GM18867 (cell line): Measurements from ENCODE around the gene AOC2.

Experiments used
- ATAC-seq: cut with Tn5 transposase; IDR thresholded peaks from one replicate; pipeline ENCODE4 v1.9.1; 2021; ENCODE audit warnings: mild to moderate bottlenecking, moderate library complexity; ENCODE audit not compliant: unreplicated experiment

AOC2 gene, protein sequence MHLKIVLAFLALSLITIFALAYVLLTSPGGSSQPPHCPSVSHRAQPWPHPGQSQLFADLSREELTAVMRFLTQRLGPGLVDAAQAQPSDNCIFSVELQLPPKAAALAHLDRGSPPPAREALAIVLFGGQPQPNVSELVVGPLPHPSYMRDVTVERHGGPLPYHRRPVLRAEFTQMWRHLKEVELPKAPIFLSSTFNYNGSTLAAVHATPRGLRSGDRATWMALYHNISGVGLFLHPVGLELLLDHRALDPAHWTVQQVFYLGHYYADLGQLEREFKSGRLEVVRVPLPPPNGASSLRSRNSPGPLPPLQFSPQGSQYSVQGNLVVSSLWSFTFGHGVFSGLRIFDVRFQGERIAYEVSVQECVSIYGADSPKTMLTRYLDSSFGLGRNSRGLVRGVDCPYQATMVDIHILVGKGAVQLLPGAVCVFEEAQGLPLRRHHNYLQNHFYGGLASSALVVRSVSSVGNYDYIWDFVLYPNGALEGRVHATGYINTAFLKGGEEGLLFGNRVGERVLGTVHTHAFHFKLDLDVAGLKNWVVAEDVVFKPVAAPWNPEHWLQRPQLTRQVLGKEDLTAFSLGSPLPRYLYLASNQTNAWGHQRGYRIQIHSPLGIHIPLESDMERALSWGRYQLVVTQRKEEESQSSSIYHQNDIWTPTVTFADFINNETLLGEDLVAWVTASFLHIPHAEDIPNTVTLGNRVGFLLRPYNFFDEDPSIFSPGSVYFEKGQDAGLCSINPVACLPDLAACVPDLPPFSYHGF

DNA sequence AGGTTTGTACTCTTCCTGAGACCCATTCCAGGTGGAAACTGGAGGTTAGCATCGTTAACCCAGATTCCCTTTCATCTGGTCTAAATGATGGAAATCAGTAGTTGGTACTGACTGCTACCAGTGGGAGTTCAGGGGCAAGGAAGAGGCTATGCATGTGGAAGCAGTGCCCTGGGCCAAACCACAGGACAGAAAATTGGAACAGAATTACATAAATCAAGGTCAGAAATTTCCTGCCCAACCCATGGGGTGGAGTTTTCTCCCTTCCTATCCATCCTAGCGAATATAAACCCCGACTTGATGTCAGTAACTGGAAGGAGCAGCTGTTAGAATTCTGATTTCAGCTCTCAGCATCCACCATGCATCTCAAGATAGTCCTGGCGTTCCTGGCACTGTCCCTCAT lies at the start of gene AOC2:
TSS of gene AOC2 (plus strand) at position 310 of the 400 bp plus-strand sequence. CDS start at position 357, 47 bp downstream.
- ATAC-seq, result no peak

DNA sequence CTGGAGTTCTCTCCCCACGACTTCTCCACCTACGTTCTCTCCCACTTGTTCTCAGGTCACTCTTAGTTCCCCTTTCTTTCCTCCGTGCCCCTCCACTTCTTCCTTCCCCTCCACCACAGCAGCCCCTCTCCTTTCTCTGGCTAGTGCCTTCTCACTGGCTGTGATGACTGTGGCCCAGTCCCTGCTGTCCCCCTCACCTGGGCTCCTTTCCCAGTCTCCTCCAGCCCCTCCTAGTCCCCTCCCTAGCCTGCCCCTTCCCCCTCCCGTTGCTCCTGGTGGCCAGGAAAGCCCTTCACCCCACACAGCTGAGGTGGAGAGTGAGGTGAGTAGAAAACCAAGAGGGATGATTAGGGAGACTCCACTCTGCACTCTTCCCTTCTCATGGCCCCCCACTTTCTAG lies 49.3 kb upstream of the AOC2 start:
- no peak for ATAC-seq

DNA sequence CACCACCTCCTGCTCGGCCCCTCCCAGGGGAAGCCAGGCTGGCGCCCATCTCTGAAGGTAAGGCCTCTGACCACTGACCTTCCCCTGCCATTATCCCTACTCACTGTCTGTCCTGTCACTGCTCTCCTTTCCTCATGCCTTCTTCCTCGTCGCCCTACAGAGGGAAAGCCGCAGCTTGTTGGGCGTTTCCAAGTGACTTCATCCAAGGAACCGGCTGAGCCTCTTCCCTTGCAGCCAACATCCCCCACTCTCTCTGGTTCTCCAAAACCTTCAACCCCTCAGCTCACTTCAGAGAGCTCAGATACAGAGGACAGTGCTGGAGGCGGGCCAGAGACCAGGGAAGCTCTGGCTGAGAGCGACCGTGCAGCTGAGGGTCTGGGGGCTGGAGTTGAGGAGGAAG lies 48.9 kb upstream of the AOC2 start:
- ATAC-seq, result no peak

DNA sequence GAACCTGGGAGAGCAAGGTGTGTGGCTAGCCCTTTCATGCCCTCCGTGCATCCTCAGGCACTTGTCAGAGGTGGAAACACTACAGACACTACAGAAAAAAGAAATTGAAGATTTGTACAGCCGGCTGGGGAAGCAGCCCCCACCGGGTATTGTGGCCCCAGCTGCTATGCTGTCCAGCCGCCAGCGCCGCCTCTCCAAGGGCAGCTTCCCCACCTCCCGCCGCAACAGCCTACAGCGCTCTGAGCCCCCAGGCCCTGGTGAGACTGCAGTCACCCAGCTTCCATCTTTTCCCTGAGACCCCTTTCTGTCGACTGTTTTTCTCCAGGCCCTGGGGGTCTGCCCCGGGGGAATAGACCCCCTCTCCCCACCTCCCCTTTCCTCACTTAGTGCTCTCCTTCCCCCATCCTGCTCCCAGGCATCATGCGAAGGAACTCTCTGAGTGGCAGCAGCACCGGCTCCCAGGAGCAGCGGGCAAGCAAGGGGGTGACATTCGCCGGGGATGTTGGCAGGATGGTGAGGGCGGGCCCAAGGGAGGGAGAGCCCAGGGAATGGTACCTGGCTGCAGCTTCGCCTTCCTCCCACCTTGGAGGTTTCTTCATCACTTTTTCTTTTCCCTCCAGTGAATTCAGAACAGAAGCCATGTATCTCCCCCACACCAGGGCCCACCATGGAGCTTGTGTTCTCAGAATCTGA lies 48.2 kb upstream of the AOC2 start:
- ATAC-seq, result no peak

DNA sequence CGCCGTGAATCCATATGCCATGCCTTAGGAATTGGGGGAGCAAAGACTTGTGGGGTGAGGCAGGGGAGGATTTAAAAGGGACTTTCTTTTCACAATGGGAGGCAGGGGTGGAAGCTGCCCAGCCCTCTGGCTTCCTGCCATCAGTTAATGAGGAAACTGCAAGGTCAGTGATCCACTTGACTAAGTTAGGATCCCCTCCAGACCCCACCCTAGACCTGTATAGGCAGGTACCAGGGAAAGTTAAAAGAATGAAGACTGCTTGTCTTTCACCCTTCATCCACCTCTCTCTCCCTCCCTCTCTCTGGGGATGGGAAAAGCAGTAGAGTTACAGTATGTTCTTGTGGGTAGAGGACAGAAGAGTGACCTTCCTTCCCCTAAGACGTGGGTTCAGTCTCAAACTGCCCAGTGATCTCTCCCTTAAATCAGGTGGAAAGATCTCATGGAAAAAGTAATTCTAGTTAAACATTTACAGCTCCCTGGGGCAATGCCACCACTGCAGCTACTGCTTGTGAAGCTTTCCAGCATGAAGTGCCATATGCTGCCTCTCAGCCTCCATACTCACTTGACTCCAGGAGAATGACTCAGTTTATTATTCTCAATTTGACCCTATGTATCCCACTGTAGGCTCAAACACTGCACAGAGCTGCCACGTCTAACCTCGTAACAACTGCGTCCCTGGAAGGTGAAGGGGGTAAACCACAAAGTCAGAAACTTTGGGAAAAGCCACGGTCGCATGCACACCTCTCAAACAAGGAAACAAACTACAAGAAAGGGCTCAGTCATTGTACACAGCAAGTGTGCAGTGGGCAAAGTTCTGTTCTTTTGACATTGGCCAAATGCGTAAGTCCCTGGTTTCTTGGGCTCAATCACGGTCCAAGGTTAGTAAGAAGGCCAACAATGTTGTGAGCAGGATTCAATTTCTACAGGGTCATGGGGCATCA lies 47.0 kb upstream of the AOC2 start:
- ATAC-seq, result no peak

DNA sequence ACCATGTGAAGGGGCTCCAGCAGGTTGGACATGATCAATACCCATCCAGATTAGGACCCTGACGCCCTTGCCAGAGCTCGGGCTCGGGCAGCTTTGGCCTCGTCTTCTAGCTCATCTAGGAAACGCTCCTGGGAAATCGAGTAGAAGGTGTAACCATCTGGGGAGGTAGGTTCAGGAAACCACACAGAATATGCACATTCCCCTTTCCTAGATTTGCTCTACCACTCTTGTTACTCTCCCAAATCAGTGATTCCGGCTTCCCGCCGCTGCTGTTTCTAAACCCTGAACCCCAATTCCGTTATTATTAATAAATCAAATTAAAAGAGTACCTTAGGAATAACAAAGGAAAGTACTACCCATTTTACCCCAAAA lies 46.4 kb upstream of the AOC2 start:
- no peak for ATAC-seq

DNA sequence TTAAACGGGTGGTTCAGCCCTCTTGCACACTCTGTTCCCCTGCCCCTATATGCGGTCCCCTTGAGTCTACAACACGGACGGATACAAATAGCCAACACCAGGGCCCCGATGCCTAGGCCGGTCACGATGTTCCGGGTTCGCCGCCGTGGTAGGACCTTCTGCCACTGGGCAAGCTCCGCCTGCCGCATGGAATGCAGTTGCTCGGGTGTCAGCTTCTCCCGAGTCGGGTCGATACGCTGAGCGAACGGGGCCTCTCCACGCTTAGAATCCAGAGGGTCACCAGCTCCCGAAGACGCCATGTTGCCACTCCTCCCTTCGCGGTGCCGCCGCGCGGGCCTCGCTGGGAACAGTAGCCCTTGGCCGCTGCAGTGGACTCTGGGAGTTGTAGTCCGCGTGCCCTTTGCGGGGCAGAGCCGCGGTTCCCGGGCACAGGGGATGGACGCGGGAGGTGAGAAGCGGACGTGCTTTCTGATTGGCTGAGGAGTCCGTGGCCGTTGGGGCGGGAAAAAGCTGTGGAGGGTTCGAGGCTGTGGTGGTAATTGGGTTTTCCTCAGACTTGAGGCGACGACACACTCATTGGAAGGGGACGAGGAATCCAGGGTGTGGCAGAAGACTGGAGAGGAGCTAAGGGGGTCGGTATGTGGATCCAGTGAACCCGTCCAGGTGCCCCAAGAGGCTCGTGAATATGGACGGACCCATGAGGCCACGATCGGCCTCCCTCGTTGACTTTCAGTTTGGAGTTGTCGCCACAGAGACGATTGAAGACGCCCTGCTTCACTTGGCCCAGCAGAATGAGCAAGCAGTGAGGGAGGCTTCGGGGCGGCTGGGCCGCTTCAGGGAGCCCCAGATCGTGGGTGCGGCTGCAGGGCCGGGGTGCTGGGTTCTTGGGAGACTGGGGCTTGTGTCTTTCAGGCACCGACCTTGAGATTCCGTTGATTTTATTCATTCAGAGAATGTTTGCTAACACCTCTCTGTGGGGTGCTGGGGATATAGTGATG lies 45.7 kb upstream of the AOC2 start, which contains the start of the genes CNTD1 and COA3:
TSS of gene CNTD1 (plus strand) at position 479 of the 998 bp plus-strand sequence. CDS start at position 686, 207 bp downstream.
TSS of gene COA3 (minus strand) at position 322 of the 998 bp plus-strand sequence. CDS start at position 299, 23 bp downstream.
- peak; percentile 85 for ATAC-seq

DNA sequence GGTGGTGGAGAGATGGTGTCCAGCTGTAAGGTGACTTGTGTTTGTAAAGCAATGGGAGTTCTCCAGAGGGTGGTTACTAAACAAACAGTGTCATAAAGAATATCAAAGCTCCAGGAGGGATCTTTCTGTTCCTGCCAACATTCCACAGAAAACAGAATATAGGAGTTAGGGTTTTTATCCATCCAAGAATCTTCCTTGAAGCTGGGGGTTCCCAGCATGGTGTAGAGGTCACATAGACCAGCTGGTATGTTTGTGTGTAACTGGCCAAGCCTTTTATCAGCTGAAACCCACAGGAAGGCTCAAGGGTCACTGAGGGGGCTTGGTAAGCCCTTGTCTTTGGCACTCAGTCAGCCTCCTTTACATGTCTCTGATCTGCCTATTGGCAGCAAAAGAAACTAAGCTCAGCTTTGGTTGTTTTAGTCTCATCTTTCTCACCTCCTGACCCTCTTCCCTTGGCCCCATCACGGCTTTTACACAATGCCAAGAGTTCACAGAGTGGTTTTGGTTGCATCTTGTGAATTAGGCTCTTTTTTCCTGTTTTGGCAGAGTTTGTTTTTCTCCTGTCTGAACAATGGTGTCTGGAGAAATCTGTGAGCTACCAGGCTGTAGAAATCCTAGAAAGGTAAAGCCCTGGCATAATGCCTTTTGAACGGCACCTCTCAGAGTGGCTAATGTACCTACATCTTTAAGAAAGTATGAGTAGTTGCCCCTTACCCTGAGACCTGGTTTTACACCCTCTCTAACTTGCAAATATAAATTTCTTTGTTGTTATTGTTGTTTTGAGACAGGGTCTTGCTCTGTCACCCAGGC lies 41.1 kb upstream of the AOC2 start:
- no peak for ATAC-seq

DNA sequence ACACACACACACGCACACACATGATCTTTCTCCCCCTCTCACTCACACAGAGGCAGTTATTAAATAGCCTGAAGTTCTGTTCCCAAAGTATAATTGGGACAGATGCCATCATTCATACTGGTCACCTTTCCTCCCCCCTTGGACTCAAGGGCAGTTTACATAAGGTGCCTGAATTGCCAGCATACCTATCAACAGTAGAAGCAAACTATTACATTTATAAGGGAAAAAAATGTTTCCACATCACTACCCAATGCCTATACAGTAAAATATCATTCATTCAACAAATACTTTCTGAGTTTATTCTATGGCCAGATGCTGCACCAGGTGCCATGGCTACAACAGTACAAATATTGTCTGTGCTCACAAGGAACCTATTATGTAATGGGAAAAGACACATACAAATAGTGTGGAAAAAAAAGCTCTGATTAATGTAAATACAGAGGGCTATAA lies 39.4 kb upstream of the AOC2 start:
- ATAC-seq, result no peak

DNA sequence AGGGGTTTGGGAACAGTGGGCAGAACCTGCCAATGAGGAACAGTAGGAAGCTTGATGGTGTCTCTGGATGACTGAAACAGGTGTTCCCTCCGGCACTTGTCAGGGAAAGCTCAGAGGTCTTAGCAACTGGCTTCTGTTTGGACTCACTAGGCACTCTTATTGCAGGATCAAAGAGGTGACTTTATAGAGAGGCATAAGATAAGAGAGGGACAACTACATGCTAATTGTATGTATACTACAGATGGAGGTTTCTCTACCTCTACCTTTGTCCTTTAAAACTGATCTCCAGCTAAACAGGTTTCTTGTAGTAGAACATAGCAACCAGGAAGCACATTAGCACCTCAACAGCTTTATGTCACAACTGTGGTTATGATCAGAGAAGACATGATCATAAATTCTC lies 38.1 kb upstream of the AOC2 start:
- ATAC-seq, result no peak

DNA sequence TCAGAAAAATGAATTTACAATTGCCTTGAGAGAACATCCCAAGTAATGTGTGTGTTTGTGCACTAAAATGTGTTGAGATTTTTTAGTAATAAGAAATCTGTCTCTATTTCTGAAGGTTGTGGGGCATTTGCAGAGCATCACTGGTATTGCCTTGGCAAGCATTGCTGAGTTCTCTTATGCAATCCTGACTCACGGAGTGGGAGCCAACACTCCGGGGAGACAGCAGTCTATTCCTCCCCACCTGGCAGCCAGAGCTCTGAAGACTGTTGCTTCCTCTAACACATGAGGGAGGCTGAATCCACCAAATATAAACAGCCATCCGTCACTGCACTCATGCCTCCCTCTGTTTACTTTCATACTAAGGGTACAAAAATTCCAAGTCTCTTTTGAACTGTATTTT lies 35.1 kb upstream of the AOC2 start:
- no peak for ATAC-seq

DNA sequence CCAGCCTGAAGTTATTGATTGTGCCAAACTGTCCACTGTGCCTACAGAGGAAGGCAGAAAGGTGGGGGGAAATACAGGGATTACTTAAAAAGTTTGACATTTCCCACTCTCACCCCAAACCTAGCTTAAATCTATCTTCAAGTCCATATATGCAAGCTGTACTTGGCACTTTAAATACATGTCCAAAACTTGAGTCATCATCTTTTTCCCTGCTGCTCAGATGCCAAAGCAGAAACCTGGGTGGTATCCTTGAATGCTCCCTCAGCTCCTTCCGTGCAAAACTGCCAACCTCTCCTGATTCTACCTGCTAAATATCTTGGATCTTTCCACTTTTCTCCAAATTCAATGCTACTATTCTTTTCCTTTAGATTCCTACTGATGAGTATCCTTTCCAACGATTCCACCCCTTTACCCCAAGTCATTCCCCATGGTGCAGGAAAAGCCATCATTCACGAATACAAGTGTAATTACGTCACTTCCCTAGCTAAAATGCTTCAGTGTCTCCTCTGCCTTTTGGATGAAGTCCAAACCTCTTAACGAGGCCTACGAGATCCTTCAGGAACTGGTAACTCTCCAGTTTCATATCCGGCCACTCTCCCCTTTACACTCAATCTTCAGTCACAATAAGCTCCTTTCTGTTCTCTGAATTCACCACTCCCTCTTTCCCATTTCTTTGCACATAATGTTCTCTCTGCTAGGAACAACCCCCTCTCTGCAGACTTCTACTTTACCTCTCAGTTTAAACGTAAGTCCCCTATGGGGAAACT lies 29.6 kb upstream of the AOC2 start:
- no peak for ATAC-seq

DNA sequence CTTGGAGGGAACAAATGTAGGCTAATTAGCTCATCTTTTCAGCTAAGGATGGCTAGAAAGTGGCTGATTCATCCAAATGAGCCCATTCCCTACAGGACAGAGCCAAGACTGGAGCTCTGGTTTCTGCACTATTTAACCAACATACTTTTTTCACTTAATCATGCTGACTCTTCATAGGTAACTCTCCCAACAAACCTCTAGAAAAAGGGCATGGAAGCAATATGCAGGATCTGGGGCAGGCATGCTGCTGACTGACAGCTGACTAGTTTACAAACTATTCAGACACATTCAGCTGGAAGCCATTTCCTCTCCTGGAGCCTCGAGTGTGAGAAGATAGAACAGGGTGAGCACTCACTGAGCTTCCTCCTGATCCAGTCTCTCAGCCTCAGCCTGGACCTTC lies 26.5 kb upstream of the AOC2 start:
- no peak for ATAC-seq

DNA sequence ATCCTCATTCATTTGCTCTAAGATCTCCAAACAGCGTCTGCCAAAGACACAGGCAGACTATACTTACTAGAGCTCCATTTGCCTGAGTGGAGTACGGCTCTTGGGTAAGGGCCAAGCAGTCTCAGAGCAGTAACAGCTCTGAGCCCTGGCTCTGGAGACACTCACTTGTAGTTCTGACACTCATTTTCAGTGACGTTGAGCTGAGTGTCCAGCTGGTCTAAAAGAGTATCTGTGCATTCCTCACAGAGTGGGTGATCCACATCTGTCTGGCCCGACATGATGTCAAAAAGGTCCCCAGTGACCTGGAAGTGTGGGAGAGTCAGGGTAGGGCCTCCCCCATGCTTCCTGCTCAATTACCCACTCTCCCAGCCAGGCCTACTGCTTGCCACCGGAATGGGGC lies 26.0 kb upstream of the AOC2 start:
- ATAC-seq, result no peak

DNA sequence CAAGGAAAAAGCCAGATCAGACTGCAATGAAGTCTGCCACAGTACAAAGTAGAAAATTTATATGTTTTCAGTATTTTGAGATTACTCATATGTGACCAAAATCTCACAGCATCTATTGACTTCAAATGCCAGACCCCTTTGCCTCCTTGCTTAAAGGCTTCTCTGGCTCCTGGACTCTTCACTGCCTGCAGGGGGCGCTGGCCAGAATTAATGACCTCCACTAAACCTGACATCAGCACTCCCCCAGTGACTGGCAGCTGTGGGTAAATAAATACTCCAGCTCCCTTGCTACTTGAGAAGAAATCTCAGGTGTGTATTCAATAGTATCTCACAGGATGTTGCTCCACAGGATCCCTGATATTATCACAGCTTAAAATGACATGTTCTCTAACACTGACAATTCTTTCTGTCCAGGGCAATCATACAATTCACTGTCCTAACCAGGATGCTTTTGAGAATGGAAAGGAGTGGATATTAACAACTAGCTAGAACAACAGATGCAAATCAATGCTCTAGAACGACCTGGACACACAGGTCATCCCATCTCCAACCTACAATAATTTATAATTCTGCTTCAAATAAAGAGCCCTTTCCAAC lies 24.3 kb upstream of the AOC2 start:
- no peak for ATAC-seq

DNA sequence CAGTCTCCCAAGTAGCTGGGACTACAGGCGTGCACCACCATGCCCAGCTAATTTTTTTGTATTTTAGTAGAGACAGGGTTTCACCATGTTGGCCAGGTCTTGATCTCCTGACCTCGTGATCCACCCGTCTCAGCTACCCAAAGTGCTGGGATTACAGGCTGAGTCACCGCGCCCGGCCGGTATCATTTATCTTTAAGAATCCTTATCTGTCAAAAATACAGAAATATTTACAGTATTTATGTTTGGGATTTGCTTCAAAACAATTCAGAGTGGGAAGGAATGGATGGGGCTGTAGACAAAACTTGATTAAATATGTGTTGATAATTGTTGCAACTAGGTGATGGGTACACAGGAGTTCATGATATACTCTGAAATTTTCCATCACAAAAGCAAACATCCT lies 23.2 kb upstream of the AOC2 start:
- ATAC-seq, result no peak

DNA sequence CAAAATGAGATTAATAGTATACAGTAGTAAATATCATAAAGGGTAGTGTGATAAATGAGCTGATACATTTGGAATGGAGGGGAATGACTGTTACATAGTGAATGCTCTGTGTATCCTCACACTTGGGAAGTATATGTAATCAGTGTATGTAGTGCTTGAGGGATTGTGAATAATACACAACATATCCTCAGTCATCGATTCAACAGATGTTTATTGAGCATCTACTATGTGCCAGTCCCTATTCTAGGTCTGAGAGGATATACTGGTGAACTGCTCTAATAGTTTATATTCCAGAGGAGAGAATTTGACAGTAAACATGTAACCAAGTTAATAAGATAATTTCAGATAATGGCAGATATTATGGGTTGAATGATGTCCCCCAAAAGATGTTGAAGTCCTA lies 16.9 kb upstream of the AOC2 start:
- ATAC-seq, result no peak
